Activated T-helper 1 cell treated with Interleukin-2 at 50 U/mL for 16 hours (primary cell): ENCODE results near the gene GABRA1.

Source experiments
- DNase-seq: peaks from one replicate; pipeline ENCODE4 v3.0.0-alpha.2; 2020; ENCODE audit warnings: low read depth

The GABRA1 gene

GRCh38 chr5:161847941-161848391, at the start of gene GABRA1:
Gene GABRA1, plus strand, starts transcription at chr5:161848120. Its CDS starts 2,691 bp downstream, at chr5:161850811.
- no peak for DNase-seq

GRCh38 chr5:161799316-161799715, 48.6 kb upstream of the GABRA1 start:
- no peak for DNase-seq

- DNase-seq, result no peak
Measured at GRCh38 chr5:161804263-161804662, 43.7 kb upstream of the GABRA1 start.

GRCh38 chr5:161846746-161847145, 1.2 kb upstream of the GABRA1 start:
- DNase-seq, result no peak

GRCh38 chr5:161847447-161847846, 473 bp upstream of the GABRA1 start:
- no peak for DNase-seq

GRCh38 chr5:161850491-161850890, 2.6 kb downstream of the GABRA1 start:
- no peak for DNase-seq

- DNase-seq, result no peak
Measured at GRCh38 chr5:161851691-161852299, 3.9 kb downstream of the GABRA1 start.

- DNase-seq, result no peak
Measured at GRCh38 chr5:161857358-161857757, 9.4 kb downstream of the GABRA1 start.

GRCh38 chr5:161863259-161863658, 15.3 kb downstream of the GABRA1 start:
- DNase-seq, result no peak

- DNase-seq, result no peak
Measured at GRCh38 chr5:161863811-161864210, 15.9 kb downstream of the GABRA1 start.

- DNase-seq, result no peak
Measured at GRCh38 chr5:161865510-161865909, 17.6 kb downstream of the GABRA1 start.

- DNase-seq, result no peak
Measured at GRCh38 chr5:161889971-161890370, 42.1 kb downstream of the GABRA1 start.

GRCh38 chr5:161895514-161895913, 47.6 kb downstream of the GABRA1 start:
- DNase-seq, result no peak

- no peak for DNase-seq
Measured at GRCh38 chr5:161897033-161897432, 49.1 kb downstream of the GABRA1 start.

GRCh38 chr5:161899590-161899989, 51.7 kb downstream of the GABRA1 start:
- DNase-seq, result no peak

GRCh38 chr5:161900981-161901380, 53.1 kb downstream of the GABRA1 start:
- DNase-seq, result no peak

- DNase-seq, result no peak
Measured at GRCh38 chr5:161921781-161922180, 73.9 kb downstream of the GABRA1 start.

- DNase-seq, result no peak
Measured at GRCh38 chr5:161924270-161924669, 76.3 kb downstream of the GABRA1 start.

- DNase-seq, result no peak
Measured at GRCh38 chr5:161925960-161926359, 78.0 kb downstream of the GABRA1 start.

GRCh38 chr5:161934486-161934885, 86.6 kb downstream of the GABRA1 start:
- DNase-seq, result no peak

- DNase-seq, result no peak
Measured at GRCh38 chr5:161944974-161945373, 97.1 kb downstream of the GABRA1 start.

GRCh38 chr5:161946911-161947310, 99.0 kb downstream of the GABRA1 start:
- DNase-seq, result no peak
